ENCODE measurements around the gene AGRN. TPM values are rescaled to one million over a fixed set of nuclear protein-coding genes. Genes with fewer than 3 reads are reported as not detected.

AGRN gene
- total RNA-seq, 1 experiment from 2014 or later: 175 TPM

GRCh38 chr1:1038694-1039093, 18.8 kb downstream of the AGRN start:
- Histone ChIP-seq H3K79me1 (ENCODE audit: insufficient read depth, low read depth, low read length, poor library complexity, severe bottlenecking) (no peaks in the 10 kb centered on the region), H3K18ac (ENCODE audit: insufficient read length, low read depth, low read length) (no peak overlapping the region), H3K23ac (ENCODE audit: insufficient read length, low read depth, low read length) (no peak overlapping the region), H2BK5ac (ENCODE audit: insufficient read length, low read length) (no peak overlapping the region), H3K56ac (ENCODE audit: insufficient read length, low read depth, low read length) (no peak overlapping the region), H4K8ac (replicated peaks; ENCODE audit: insufficient read length, low read depth, low read length) (no peak overlapping the region), H2BK120ac (ENCODE audit: low read depth, low read length, poor library complexity, severe bottlenecking) (no peak overlapping the region), H3K23me2 (ENCODE audit: insufficient read length, low read depth, low read length, poor library complexity, severe bottlenecking) (peaks cover 10% of the 10 kb centered on the region), H4K5ac (ENCODE audit: insufficient read length, low read depth, low read length) (no peak overlapping the region), H3K14ac (ENCODE audit: insufficient read depth, low read length) (no peak overlapping the region), H3K27me3 (ENCODE audit: insufficient read depth, low read length) (no peaks in the 10 kb centered on the region; the same call in 1 of the 2 replicates), H3K4me2 (ENCODE audit: insufficient read depth, insufficient read length, low read length) (no peak overlapping the region), H3K4me1 (ENCODE audit: insufficient read depth, low read length) (no peaks in the 10 kb centered on the region), H2AFZ (ENCODE audit: low read length) (no peak overlapping the region), H4K20me1 (ENCODE audit: control insufficient read depth, insufficient read depth, insufficient read length) (no peaks in the 10 kb centered on the region), H3K27ac (ENCODE audit: insufficient read length, low read depth, low read length) (no peak overlapping the region), H2BK20ac (ENCODE audit: low read depth, low read length, poor library complexity, severe bottlenecking) (no peak overlapping the region), H3K9ac (ENCODE audit: extremely low read depth, insufficient read length, low read length) (no peak overlapping the region), H3K4ac (ENCODE audit: low read depth, low read length) (no peak overlapping the region), H2BK15ac (ENCODE audit: low read depth, low read length) (no peak overlapping the region), H2AK5ac (ENCODE audit: insufficient read length, low read length) (no peak overlapping the region), H4K91ac (ENCODE audit: insufficient read length, low read depth, low read length) (no peak overlapping the region), H3K79me2 (ENCODE audit: insufficient read depth, low read length) (no peaks in the 10 kb centered on the region), H3T11ph (ENCODE audit: low read length) (no peak overlapping the region), H3K9me3 (ENCODE audit: control insufficient read depth, low read depth, low read length) (no peaks in the 10 kb centered on the region), H2BK12ac (ENCODE audit: insufficient read length, low read depth, low read length) (no peak overlapping the region)
- DNase-seq: no peak
- no peak overlapping the region for H3K27ac Mint-ChIP-seq
- no peaks in the 10 kb centered on the region for H3K9me3 Mint-ChIP-seq
- peaks cover 7 to 17% of the 10 kb centered on the region in 2 experiments for H3K4me1 Mint-ChIP-seq
- no CpG with 5 or more reads among the region's 6 CpGs for WGBS (ENCODE audit: extremely low coverage, insufficient read length, low lambda C conversion rate)
- H3K4me3 Mint-ChIP-seq: peak overlapping the region in 1 of 2 experiments; percentile 62; a peak in 1 of 5 replicates
- TF ChIP-seq CTCF (conservative IDR thresholded peaks at IDR 0.05): no peak
- H3K36me3 Mint-ChIP-seq (ENCODE audit: insufficient read depth in 1 of 3, low read depth in 3 of 3): peaks cover 6 to 34% (median 27%) of the 10 kb centered on the region in 3 experiments; a peak in 6 of 7 replicates
- H3K27me3 Mint-ChIP-seq (ENCODE audit: low read depth): peaks cover 51% of the 10 kb centered on the region

Data from H9 (cell line).